ENCODE measurements around the gene ESPNL.

Gene ESPNL

GRCh38 chr2:238106698-238107524, 6.8 kb downstream of the ESPNL start:
- Histone ChIP-seq H3K9ac (ENCODE audit: low read length) (no peak overlapping the region), H3F3A (ENCODE audit: insufficient read depth, low read length) (no peaks in the 10 kb centered on the region)
- no peak for DNase-seq

GRCh38 chr2:238107525-238108422, 7.6 kb downstream of the ESPNL start:
- Histone ChIP-seq H3K27ac (ENCODE audit: low read length) (no peak overlapping the region), H3K27me3 (replicated peaks; ENCODE audit: insufficient read depth, low read length) (no peaks in the 10 kb centered on the region), H3K4me1 (ENCODE audit: low read length) (peaks cover 5% of the 10 kb centered on the region), H3K36me3 (replicated peaks; ENCODE audit: insufficient read depth, low read length) (no peaks in the 10 kb centered on the region), H3K9me2 (replicated peaks; ENCODE audit: insufficient read depth, low read length) (no peaks in the 10 kb centered on the region), H3K9ac (ENCODE audit: low read length) (no peak overlapping the region), H4K20me1 (ENCODE audit: insufficient read depth, low read length) (no peaks in the 10 kb centered on the region), H3F3A (ENCODE audit: insufficient read depth, low read length) (no peaks in the 10 kb centered on the region), H3K79me2 (ENCODE audit: low read length) (no peaks in the 10 kb centered on the region), H3K9me3 (replicated peaks; ENCODE audit: insufficient read depth, low read length) (no peaks in the 10 kb centered on the region), H2AFZ (ENCODE audit: low read length) (no peak overlapping the region), H3K4me2 (ENCODE audit: low read depth, low read length) (0 out of 2 replicates have a peak overlapping the region, but pooled peaks have one; percentile 6), H3K4me3 (ENCODE audit: low read length) (no peak overlapping the region)
- TF ChIP-seq EZH2 (optimal IDR thresholded peaks at IDR 0.05; ENCODE audit: low read depth, low read length) (no peak), EZH2phosphoT487 (IDR thresholded peaks at IDR 0.05; ENCODE audit: low read length) (no peak), CTCF (IDR thresholded peaks at IDR 0.05; ENCODE audit: low read length) (no peak)
- no peak for DNase-seq

More at GRCh38 chr2:238106698-238107524, 6.8 kb downstream of the ESPNL start:
- Histone ChIP-seq H3K9me2 (replicated peaks; ENCODE audit: insufficient read depth, low read length) (no peaks in the 10 kb centered on the region), H3K27me3 (replicated peaks; ENCODE audit: insufficient read depth, low read length) (no peaks in the 10 kb centered on the region), H2AFZ (ENCODE audit: low read length) (no peak overlapping the region), H3K4me1 (ENCODE audit: low read length) (peaks cover 5% of the 10 kb centered on the region), H3K4me3 (ENCODE audit: low read length) (no peak overlapping the region), H3K79me2 (ENCODE audit: low read length) (no peaks in the 10 kb centered on the region), H3K4me2 (ENCODE audit: low read depth, low read length) (0 out of 2 replicates have a peak overlapping the region, but pooled peaks have one; percentile 6), H3K27ac (ENCODE audit: low read length) (no peak overlapping the region), H4K20me1 (ENCODE audit: insufficient read depth, low read length) (no peaks in the 10 kb centered on the region), H3K36me3 (replicated peaks; ENCODE audit: insufficient read depth, low read length) (no peaks in the 10 kb centered on the region), H3K9me3 (replicated peaks; ENCODE audit: insufficient read depth, low read length) (no peaks in the 10 kb centered on the region)
- TF ChIP-seq EZH2 (optimal IDR thresholded peaks at IDR 0.05; ENCODE audit: low read depth, low read length): no peak
- no peak; the same call in 1 of the 2 replicates for TF ChIP-seq CTCF (IDR thresholded peaks at IDR 0.05; ENCODE audit: low read length)
- no peak for TF ChIP-seq EZH2phosphoT487 (IDR thresholded peaks at IDR 0.05; ENCODE audit: low read length)

- TF ChIP-seq EZH2 (optimal IDR thresholded peaks at IDR 0.05; ENCODE audit: low read depth, low read length) (no peak), EZH2phosphoT487 (IDR thresholded peaks at IDR 0.05; ENCODE audit: low read length) (no peak), CTCF (IDR thresholded peaks at IDR 0.05; ENCODE audit: low read length) (no peak)
- H2AFZ ChIP-seq (ENCODE audit: low read length): no peak overlapping the region
- H3K9ac ChIP-seq (ENCODE audit: low read length): no peak overlapping the region
- peaks cover 5% of the 10 kb centered on the region for H3K4me1 ChIP-seq (ENCODE audit: low read length)
- H3K27ac ChIP-seq (ENCODE audit: low read length): no peak overlapping the region
- peak overlapping the region; percentile 41 for H3K4me2 ChIP-seq (ENCODE audit: low read depth, low read length)
- no peaks in the 10 kb centered on the region for H3K27me3 ChIP-seq (replicated peaks; ENCODE audit: insufficient read depth, low read length)
- H3F3A ChIP-seq (ENCODE audit: insufficient read depth, low read length): no peaks in the 10 kb centered on the region
- peak; percentile 72 for DNase-seq
- H3K4me3 ChIP-seq (ENCODE audit: low read length): no peak overlapping the region
- no peaks in the 10 kb centered on the region for H3K36me3 ChIP-seq (replicated peaks; ENCODE audit: insufficient read depth, low read length)
- H3K9me3 ChIP-seq (replicated peaks; ENCODE audit: insufficient read depth, low read length): no peaks in the 10 kb centered on the region
- H3K9me2 ChIP-seq (replicated peaks; ENCODE audit: insufficient read depth, low read length): no peaks in the 10 kb centered on the region
- no peaks in the 10 kb centered on the region for H3K79me2 ChIP-seq (ENCODE audit: low read length)
- H4K20me1 ChIP-seq (ENCODE audit: insufficient read depth, low read length): no peaks in the 10 kb centered on the region
These were observed 8.5 kb downstream of the ESPNL start for GRCh38 chr2:238108423-238109183.
